ENCODE data around the gene TBC1D21.

DNA sequence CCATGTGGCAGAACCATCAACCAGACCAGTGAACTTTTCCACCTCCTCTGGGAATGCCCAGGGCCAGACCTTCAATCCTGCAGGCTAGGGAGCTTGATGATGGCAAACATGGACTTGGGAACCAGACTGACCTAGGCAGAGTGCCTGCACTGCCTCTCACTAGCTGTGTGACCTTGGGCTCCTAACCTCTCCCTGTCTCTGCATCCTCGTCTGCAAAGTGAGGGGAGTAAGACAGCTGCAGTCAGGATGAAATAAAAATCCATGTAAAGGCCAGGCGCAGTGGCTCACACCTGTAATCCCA is 35.4 kb downstream of the TBC1D21 start:
- TF ChIP-seq, protein P1, sequence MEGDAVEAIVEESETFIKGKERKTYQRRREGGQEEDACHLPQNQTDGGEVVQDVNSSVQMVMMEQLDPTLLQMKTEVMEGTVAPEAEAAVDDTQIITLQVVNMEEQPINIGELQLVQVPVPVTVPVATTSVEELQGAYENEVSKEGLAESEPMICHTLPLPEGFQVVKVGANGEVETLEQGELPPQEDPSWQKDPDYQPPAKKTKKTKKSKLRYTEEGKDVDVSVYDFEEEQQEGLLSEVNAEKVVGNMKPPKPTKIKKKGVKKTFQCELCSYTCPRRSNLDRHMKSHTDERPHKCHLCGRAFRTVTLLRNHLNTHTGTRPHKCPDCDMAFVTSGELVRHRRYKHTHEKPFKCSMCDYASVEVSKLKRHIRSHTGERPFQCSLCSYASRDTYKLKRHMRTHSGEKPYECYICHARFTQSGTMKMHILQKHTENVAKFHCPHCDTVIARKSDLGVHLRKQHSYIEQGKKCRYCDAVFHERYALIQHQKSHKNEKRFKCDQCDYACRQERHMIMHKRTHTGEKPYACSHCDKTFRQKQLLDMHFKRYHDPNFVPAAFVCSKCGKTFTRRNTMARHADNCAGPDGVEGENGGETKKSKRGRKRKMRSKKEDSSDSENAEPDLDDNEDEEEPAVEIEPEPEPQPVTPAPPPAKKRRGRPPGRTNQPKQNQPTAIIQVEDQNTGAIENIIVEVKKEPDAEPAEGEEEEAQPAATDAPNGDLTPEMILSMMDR (IDR thresholded peaks at IDR 0.05): no peak
- no peak for TF ChIP-seq POLR2A (IDR thresholded peaks at IDR 0.05)
